HG02642 (cell line): ENCODE data around the gene MARCO.
"Not testable (repeated sequence)": the region's sequence is repeated elsewhere in the genome, so short reads cannot be mapped to it uniquely, and the experiment has no call there.

Experiments
- ATAC-seq: cut with Tn5 transposase; IDR thresholded peaks from one replicate; pipeline ENCODE4 v1.9.1; 2021; ENCODE audit warnings: mild to moderate bottlenecking; ENCODE audit not compliant: unreplicated experiment, poor library complexity

MARCO gene

DNA sequence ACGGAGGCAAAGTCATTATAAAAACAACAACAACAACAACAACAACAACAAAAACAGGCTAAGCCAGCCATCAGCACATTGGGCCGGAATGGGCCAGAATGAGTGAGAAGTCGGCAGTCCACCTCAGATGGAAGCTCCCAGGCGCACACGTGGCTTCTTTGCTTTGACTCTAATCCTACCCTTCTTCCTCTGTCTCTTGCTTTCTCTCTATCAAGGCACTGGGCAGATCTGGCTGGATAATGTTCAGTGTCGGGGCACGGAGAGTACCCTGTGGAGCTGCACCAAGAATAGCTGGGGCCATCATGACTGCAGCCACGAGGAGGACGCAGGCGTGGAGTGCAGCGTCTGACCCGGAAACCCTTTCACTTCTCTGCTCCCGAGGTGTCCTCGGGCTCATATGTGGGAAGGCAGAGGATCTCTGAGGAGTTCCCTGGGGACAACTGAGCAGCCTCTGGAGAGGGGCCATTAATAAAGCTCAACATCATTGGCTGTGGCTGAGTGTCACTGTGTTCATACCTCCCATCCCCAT is 52.2 kb downstream of the MARCO start:
- ATAC-seq = no peak

DNA sequence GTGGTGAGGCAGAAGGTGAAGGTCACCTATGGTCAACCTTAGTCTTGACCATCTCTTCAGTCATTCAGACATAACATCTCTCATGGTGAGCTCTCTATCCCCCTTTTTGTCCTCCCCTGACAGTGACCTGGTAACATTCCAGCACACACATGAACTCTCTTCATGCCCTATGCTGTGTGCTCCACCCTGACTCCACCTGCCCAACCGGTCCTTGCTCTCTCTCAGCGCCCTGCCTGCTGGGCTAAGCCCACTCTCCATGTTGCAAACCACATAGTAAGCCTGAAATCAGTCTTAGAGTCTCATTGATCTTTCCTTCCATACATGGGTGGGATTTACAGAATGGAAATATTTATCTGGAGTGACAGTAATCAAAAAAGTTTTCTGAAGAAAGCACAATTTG is 52.8 kb downstream of the MARCO start:
- ATAC-seq = no peak

DNA sequence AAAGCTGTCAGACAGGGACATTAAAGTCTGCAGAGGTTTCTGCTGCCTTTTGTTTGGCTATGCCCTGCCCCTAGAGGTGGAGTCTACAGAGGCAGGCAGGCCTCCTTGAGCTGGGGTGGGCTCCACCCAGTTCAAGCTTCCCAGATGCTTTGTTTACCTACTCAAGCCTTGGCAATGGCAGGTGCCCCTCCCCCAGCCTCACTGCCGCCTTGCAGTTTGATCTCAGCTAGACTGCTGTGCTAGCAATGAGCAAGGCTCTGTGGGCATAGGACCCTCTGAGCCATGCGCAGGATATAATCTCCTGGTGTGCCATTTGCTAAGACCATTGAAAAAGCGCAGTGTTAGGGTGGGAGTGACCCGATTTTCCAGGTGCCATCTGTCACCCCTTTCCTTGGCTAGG is 61.9 kb downstream of the MARCO start:
- ATAC-seq = not testable (repeated sequence)

DNA sequence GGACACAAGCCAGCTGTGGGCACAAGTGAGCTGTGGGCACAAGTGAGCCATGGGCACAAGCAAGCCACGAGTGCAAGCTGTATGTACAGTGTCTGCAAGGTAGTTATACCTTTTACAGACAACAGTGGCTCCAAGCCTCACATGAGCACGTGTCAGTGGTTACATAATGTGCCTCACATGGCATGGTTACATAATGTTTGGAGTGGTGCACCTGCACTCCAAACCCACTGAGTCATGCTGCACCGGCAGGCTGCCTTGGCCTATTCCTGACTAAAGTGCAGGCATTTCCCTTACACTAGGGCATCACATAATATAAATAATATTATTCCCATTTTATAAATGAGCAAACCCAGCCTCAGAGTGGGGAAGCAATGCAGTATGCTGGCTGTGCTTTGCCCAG is 62.6 kb downstream of the MARCO start:
- ATAC-seq = no peak

DNA sequence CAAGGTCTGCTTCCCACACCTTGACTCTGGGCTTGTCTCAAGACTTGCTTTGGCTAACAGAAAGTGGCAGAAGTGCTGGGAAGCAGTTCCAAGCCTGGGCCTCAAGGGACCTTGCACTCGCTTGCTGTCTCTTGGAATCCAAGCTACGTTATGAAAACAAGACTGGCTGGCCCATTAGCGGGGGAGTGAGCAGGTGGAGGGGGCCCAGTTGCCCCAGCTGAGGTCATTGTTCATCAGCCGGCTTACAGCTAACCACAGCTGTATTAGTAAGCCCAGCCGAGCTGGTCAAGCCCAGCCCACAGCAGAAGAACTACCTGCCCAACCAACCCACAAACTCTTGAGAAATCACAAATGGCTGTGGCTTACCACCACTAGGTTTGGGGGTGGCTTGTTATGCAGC is 63.1 kb downstream of the MARCO start:
- no peak for ATAC-seq

DNA sequence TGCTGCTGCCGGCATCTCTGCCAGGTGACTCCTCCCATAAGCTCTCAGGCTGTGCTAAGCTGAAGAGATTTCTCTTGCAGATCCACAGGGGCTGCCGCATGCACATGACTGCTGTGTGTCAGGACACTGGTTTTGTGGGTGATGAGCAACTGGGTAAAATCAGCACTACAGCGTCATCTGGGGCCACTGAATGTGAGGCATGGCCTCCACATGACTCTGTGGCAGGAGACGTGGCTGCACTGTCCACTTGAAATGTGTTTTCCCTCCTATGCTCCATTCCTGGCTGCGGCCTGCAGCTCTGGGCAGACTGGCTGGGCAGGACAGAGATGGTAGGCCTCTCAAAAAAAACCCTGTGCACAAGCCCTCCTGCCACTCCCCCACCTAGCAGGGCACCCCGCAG is 63.6 kb downstream of the MARCO start:
- ATAC-seq = no peak

DNA sequence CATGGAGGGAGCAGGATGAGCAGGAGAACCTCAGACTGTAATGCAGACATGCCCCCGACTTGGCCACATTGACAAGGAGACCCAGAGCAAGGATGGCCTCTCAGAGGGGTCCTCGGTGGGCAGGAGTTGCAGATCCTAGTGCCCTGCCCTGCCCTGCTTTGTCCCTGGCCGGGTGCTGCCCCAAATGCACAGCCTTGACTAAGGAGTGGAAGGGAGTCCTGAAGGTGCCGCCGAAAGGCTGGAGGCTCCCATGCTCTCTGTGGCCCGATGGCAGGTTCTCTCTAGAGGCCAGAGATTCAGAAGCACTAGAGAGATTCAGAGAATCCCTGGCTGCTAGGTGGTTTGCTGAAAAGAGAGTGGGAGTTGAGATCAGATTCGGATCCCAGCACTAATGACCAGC is 64.4 kb downstream of the MARCO start:
- ATAC-seq = no peak

DNA sequence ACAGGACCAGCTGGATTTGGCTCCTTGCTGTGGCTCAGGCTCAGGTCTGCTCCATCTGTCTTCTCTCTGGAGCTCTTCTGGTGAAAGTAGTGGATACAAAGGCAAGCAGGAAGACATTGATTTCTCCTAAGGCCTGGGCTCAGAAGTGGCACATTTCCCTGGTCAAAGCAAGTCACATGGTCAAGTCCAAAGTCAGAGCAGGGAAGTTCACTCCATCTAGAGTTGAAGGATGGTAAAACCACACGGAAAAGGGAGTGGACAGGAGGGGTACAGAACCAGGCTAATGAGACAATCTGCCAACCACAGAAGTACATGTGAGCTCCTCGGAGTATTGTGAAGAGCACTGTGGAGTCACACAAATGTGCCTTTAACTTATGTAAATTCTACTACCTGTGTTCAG is 66.1 kb downstream of the MARCO start:
- no peak for ATAC-seq

DNA sequence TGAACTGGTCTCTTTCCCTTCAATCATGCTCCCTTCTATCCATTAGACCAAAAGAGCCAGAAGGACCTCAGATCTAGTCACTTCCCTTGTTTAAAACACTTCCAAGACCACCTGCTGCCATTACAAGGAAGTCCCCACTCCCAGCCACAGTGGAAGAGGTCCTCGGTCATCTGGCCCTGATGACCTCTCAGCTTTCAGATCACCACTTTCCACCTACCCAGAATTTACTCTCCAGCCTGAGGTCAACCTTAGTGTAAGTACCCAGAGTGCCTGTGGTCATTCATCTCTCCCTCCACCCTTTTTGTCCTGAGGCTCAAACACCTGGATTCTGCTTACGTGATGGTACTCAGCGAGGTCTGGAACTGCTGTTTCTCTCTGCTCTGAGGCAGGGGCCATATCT is 67.1 kb downstream of the MARCO start:
- no peak for ATAC-seq

DNA sequence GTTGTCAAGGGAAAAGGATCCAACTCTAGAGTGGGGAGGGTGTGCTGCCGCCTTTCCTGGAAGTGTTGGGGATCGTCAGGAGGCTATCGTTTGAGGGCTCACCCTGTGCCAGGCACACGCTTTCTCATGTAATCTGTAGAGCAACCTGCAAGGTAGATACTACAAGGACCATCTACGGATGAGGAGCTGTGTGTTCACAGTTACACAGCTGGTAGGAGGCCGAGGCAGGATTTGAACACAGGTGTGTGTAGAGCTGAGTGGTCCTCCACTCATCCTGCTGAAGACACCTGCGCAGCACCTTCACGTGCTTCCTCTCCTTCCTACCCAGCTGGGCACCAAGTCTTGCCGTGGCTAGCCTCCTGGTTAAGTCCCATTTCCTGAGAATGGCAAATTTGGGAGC is 68.3 kb downstream of the MARCO start:
- ATAC-seq = no peak

DNA sequence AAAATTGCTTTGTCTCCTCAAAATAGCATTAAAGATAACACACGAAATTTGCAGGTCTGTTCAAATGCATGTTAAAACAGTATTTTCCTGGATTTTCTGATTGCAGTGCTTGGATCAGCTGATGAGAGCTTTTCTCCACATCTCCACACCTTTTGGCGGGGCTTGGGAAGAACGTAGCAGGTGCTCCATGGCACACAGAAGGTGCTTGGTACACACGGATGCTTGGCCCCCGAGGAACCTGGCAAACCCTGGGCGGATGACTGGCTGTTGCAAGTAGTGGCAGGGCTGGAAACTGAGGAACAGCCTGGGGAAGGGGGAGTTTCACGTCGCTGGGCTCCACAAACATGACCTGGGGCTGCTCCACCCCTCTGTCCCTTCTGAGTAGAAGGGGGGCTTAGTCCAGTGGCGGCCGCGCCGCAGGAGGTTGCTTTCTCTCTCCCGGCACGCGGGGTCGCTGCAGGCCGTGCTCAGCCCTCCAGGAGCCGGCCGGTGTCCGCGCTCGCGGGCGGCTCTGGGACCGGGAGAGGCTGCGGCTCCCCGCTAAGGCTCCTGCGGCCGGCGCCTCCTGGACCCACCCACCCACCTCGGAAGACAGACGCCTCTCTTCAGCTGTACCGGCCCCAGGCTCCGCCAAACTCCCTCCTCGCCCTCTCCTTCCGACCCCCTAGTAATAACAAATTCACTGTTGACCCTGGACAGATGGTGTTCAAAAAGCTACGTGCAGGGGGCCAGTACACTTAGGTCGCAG is 69.3 kb downstream of the MARCO start:
- ATAC-seq = no peak

DNA sequence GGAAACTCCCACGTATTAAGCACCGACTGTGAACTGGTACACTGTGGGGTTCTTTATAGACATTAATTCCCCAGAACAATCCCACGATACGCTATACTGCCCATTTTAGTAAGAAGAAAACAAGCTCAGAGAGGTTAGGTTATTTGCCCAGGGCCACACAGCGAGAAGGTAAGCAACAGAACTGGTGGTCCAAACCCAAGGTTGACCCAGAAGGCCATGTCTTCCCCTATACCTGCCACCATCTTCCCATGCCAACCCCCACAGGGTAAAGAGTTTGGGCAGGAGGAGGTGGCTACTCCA is 69.9 kb downstream of the MARCO start:
- no peak for ATAC-seq

DNA sequence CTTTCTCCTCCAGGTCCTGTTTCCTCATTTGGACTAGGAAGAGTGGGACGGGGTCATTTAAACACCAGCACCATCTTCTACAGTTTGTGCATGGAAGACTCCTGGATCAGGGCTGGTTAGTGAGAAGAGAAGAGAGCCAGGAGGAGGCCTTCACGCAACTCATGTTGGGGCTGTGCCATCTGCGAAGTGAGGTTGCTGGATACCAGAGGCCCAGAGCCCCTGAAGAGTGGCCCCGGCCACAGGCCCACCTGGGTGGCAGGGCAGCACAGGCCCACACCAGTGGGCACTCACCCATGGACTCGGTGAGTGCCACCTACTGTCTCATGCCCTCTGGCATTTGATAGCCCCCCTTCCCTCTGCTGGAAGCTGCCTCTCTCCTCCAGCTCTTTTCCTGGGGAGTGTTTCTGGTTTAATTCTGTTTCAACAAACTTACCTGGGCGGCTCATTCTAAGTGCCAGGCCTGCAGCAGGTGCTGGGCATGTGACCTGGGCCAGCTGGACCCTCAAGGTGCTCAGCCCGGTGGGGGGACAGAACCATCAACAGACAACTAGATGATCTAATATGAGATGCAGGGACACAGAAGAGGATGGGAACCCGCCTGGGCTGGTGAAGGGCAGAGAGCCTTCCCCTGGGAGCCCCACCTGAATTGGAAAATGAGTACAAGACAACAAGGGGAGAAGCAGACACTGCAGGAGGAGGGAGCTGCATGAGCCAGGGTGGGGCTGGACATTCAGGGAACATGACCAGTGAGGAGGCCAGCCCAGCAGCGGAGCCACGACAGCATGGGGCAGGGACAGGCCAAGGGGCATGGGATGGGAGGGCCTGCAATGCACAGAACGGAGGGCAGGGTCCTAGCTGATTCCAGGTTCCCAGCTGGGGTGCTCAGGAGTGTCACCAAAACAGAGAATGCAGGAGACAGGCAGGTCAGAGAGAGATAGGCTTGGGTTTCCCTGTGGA is 70.6 kb downstream of the MARCO start:
- ATAC-seq = no peak

DNA sequence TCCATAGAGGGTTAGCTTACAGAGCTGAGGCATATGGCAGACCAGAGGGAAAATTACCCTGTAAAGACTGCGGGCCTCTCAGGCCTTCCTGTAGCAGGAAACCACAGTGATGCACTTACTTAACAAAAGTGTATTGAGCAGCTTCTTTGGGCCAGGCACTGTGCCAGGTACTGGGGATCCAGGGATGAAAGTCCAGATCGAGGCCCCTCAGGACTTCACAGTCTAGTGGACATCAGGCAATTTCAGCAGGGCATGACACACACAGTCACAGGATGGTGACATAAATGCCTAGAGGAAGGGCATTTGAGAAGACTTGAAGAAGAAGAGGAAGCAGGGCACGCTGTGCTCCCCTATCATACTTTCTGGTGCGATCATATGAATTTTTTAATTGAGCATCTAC is 71.7 kb downstream of the MARCO start:
- no peak for ATAC-seq

DNA sequence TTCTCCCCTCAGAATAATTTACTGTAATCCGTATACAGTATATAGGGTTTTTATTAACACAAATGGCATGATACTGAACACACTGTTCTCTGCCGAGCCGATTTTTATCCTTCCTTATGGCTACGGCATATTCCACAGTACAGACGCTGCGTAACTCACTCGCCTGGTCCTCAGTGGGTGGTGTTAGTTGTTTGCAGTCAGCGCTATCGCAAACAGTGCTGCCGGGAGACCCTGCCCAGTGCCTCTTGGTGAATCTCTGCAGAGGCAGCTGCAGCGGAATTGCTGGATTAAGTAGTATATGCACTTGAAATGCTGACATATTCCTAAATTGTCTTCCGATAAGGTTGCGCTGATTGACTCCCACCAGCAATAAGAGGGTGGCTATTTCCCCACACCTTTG is 73.9 kb downstream of the MARCO start:
- no peak for ATAC-seq

DNA sequence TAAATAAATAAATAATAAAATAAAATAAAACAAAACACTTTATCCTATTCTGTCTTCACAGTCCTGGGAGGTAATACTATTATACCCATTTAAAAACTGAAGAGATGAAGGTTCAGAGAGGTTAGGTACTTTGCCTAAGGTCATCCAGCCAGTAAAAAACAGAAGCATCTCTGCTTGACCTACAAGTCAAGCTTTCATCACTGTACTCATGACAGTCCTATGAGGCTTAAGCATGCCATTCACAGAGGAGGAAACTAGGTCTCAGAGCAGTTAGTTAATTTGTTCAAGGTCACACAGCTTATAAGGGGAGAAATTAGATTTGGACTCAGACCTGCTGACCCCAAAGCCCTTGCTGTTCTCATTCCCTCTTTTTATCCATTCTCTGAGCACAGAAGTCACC is 77.5 kb downstream of the MARCO start:
- no peak for ATAC-seq

DNA sequence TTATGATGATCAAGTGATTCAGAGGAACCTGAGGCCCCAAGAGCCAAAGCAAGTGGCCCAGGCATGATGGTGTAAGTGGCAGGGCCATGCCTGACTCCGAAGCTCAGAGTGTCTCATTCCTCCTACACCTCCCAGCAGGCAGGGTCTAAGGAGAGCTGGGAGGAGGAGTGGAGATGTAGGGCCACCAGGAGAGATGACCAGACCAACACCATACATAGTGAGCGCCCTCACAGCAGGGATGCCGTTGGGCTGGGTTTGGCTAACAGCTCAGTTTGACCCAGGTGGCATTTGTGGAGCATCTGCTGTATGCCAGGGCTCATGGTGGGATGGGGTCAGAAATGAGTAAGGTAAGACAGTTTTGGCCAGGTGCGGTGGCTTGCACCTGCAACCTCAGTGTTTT is 80.7 kb downstream of the MARCO start:
- no peak for ATAC-seq

DNA sequence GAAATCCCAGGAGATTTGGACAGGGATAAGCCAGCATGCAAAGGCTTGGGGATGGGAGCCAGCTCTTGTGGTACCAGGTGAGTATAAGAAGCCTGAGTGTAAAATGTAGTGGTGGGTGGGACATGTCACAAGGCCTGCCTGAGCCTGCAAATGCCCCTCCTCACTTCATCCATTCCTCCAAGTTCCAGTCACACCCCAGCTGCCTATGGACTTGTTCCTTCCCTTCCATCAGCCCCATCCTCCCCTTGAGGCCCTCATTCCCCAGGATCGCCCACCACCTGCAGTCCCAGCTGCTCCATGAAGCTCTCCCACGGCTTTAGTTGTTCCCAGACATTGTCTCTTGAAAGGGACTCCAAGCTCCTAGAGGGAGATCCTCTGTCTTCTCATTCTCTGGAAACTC is 81.5 kb downstream of the MARCO start:
- no peak for ATAC-seq

DNA sequence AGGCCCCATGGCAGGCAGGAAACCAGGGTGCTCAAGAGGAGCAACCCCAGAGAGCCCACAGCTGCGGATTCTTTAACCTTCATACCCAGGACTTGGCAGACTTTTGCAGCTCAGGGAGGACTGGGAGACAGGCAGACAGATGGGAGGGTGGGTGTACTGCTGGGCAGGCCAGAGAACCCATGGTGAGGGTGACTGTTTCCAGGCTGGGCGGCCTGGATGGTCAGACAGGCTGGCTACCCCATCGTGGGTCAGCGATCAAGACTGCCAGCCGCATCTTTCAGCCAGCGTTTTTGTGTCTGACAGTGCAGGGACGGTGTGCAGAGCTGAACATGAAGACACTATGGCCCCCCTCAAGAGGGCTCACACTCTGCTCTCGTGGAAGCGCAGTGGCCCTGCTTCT is 82.2 kb downstream of the MARCO start:
- no peak for ATAC-seq

DNA sequence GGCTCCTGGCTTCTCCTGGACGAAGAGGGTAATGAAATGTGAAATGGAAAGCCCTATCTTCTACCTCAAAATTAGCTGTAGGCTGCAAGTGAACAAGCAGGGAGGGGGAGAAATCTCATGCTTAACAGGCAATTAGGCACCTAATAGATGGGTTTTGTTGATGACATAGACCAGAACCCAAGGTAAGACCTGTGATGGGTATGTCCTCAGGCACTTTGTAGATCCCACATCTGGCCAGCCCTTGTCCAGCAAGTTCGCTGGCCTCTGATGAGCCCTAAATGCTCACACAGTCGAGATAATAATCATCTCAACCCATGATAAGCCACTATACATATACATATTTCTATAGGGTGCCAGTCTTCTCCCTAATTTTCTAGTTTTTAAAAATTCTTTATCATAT is 82.6 kb downstream of the MARCO start:
- ATAC-seq = no peak

DNA sequence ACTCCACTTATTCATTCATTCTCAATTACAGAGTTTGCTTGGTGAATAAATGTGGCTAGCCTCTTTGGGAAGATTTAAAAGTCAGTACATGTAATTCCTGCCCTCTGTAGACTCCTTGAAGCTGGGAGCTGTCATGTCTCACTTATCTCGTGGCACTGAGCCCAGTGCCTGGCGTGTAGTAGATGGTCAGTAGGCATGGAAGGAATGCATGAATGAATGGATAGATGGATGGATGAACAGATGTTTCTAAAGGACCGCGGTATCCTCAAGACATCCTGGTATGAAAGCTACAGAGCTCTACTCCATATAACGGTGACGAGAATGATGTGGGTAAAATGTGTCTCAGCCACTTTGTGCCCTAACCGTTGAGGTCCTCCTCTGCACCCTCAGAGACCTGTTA is 83.0 kb downstream of the MARCO start:
- no peak for ATAC-seq
